NB4 (cell line): Measurements from ENCODE around the gene PEX11A.

ENCODE experiments used
- CTCF ChIP-seq: IDR thresholded peaks from one replicate; pipeline ENCODE4 v1.5.1; 2012; ENCODE audit warnings: low read depth, low read length
- POLR2A ChIP-seq: IDR thresholded peaks from 2 replicates; pipeline ENCODE4 v1.6.1; 2011; ENCODE audit warnings: mild to moderate bottlenecking; ENCODE audit not compliant: insufficient read length; ENCODE audit errors: extremely low read depth

- no peak for TF ChIP-seq POLR2A
- TF ChIP-seq CTCF = no peak
Observed at GRCh38 chr15:89665449-89666181, 24.9 kb downstream of the PEX11A start.
